Measurements from ENCODE around the gene KCTD16.

KCTD16 gene

GRCh38 chr5:144352732-144353317 lies 182.2 kb downstream of the KCTD16 start:
- DNase-seq (ENCODE audit: low spot score), result no peak
- ATAC-seq (ENCODE audit: low read depth), result no peak
- H3K27ac ChIP-seq (ENCODE audit: poor library complexity, severe bottlenecking), result no peak overlapping the region

GRCh38 chr5:144356489-144356888 lies 185.8 kb downstream of the KCTD16 start:
- ATAC-seq (ENCODE audit: low read depth), result no peak
- Histone ChIP-seq H3K36me3 (ENCODE audit: low read depth) (no peaks in the 10 kb centered on the region), H3K4me3 (ENCODE audit: severe bottlenecking) (no peak overlapping the region)

More at GRCh38 chr5:144352732-144353317, 182.2 kb downstream of the KCTD16 start:
- Histone ChIP-seq H3K9me3 (ENCODE audit: severe bottlenecking) (no peaks in the 10 kb centered on the region), H3K4me1 (ENCODE audit: insufficient read depth, poor library complexity, severe bottlenecking) (no peaks in the 10 kb centered on the region), H3K4me3 (ENCODE audit: severe bottlenecking) (no peak overlapping the region), H3K36me3 (ENCODE audit: low read depth) (no peaks in the 10 kb centered on the region), H3K27me3 (ENCODE audit: insufficient read depth, poor library complexity, severe bottlenecking) (peaks cover 7% of the 10 kb centered on the region)
- TF ChIP-seq CTCF (IDR thresholded peaks at IDR 0.05; ENCODE audit: poor library complexity, severe bottlenecking), result no peak

GRCh38 chr5:144361406-144361805 lies 190.7 kb downstream of the KCTD16 start:
- no peaks in the 10 kb centered on the region for H3K9me3 ChIP-seq (ENCODE audit: severe bottlenecking)
- no peaks in the 10 kb centered on the region for H3K36me3 ChIP-seq (ENCODE audit: low read depth)
- DNase-seq (ENCODE audit: low spot score) (no peak), ATAC-seq (ENCODE audit: low read depth) (no peak)
- no peak for TF ChIP-seq CTCF (IDR thresholded peaks at IDR 0.05; ENCODE audit: poor library complexity, severe bottlenecking)
- no peaks in the 10 kb centered on the region for H3K4me1 ChIP-seq (ENCODE audit: insufficient read depth, poor library complexity, severe bottlenecking)
- H3K27ac ChIP-seq (ENCODE audit: poor library complexity, severe bottlenecking), result no peak overlapping the region
- H3K4me3 ChIP-seq (ENCODE audit: severe bottlenecking), result no peak overlapping the region
- no peaks in the 10 kb centered on the region for H3K27me3 ChIP-seq (ENCODE audit: insufficient read depth, poor library complexity, severe bottlenecking)

More at GRCh38 chr5:144356489-144356888, 185.8 kb downstream of the KCTD16 start:
- DNase-seq (ENCODE audit: low spot score), result no peak
- peaks cover 7% of the 10 kb centered on the region for H3K27me3 ChIP-seq (ENCODE audit: insufficient read depth, poor library complexity, severe bottlenecking)
- no peak overlapping the region for H3K27ac ChIP-seq (ENCODE audit: poor library complexity, severe bottlenecking)
- TF ChIP-seq CTCF (IDR thresholded peaks at IDR 0.05; ENCODE audit: poor library complexity, severe bottlenecking), result no peak
- H3K4me1 ChIP-seq (ENCODE audit: insufficient read depth, poor library complexity, severe bottlenecking), result no peaks in the 10 kb centered on the region
- no peaks in the 10 kb centered on the region for H3K9me3 ChIP-seq (ENCODE audit: severe bottlenecking)

- Histone ChIP-seq H3K4me1 (ENCODE audit: insufficient read depth, poor library complexity, severe bottlenecking) (no peaks in the 10 kb centered on the region), H3K4me3 (ENCODE audit: severe bottlenecking) (no peak overlapping the region), H3K27ac (ENCODE audit: poor library complexity, severe bottlenecking) (no peak overlapping the region), H3K9me3 (ENCODE audit: severe bottlenecking) (no peaks in the 10 kb centered on the region), H3K27me3 (ENCODE audit: insufficient read depth, poor library complexity, severe bottlenecking) (peaks cover 7% of the 10 kb centered on the region), H3K36me3 (ENCODE audit: low read depth) (no peaks in the 10 kb centered on the region)
- DNase-seq (ENCODE audit: low spot score) (no peak), ATAC-seq (ENCODE audit: low read depth) (no peak)
- no peak for TF ChIP-seq CTCF (IDR thresholded peaks at IDR 0.05; ENCODE audit: poor library complexity, severe bottlenecking)
These were observed 195.2 kb downstream of the KCTD16 start for GRCh38 chr5:144365885-144366284.

GRCh38 chr5:144367991-144368390 lies 197.3 kb downstream of the KCTD16 start:
- DNase-seq (ENCODE audit: low spot score), result no peak
- no peaks in the 10 kb centered on the region for H3K9me3 ChIP-seq (ENCODE audit: severe bottlenecking)
- ATAC-seq (ENCODE audit: low read depth), result no peak
- H3K4me3 ChIP-seq (ENCODE audit: severe bottlenecking), result no peak overlapping the region
- peaks cover 7% of the 10 kb centered on the region for H3K27me3 ChIP-seq (ENCODE audit: insufficient read depth, poor library complexity, severe bottlenecking)
- no peaks in the 10 kb centered on the region for H3K36me3 ChIP-seq (ENCODE audit: low read depth)
- H3K27ac ChIP-seq (ENCODE audit: poor library complexity, severe bottlenecking), result no peak overlapping the region
- no peaks in the 10 kb centered on the region for H3K4me1 ChIP-seq (ENCODE audit: insufficient read depth, poor library complexity, severe bottlenecking)
- TF ChIP-seq CTCF (IDR thresholded peaks at IDR 0.05; ENCODE audit: poor library complexity, severe bottlenecking), result no peak

Measured in RWPE2 (cell line).